Stomach (tissue), 4 donors: ENCODE results near the gene GMEB2.

Source experiments
- POLR2AphosphoS5 ChIP-seq, 3 donors: sonication (generic); formaldehyde crosslinking; IDR thresholded peaks; one replicate each; pipeline ENCODE4 v1.6.1; 2016; ENCODE audit warnings: antibody characterized with exemption in 3 of 3
- TF ChIP-seq, protein P1 (sequence below), 7 experiments: fragments of 450-650 bp in 4 of 7; fragments of 200-600 bp in 3 of 7; sonication (generic) in 3 of 7; IDR thresholded peaks; one replicate each; pipeline ENCODE4 v1.5.1; 2016 to 2019; ENCODE audit warnings: antibody characterized with exemption in 7 of 7, control low read depth in 2 of 7, mild to moderate bottlenecking in 1 of 7

DNA sequence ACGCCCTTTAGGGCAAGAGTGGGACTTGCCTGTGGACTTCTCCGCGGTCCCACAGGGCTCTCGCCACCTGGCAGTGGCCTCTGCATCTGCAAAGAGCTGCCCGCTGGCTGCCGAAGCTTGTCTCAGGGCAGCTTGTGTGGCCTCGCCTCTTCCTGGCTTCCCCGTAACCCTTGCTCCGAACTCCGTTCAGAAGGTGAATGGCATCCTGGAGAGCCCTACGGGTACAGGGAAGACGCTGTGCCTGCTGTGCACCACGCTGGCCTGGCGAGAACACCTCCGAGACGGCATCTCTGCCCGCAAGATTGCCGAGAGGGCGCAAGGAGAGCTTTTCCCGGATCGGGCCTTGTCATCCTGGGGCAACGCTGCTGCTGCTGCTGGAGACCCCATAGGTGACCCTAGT is 34.2 kb upstream of the GMEB2 start:
- TF ChIP-seq, protein P1, sequence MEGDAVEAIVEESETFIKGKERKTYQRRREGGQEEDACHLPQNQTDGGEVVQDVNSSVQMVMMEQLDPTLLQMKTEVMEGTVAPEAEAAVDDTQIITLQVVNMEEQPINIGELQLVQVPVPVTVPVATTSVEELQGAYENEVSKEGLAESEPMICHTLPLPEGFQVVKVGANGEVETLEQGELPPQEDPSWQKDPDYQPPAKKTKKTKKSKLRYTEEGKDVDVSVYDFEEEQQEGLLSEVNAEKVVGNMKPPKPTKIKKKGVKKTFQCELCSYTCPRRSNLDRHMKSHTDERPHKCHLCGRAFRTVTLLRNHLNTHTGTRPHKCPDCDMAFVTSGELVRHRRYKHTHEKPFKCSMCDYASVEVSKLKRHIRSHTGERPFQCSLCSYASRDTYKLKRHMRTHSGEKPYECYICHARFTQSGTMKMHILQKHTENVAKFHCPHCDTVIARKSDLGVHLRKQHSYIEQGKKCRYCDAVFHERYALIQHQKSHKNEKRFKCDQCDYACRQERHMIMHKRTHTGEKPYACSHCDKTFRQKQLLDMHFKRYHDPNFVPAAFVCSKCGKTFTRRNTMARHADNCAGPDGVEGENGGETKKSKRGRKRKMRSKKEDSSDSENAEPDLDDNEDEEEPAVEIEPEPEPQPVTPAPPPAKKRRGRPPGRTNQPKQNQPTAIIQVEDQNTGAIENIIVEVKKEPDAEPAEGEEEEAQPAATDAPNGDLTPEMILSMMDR (IDR thresholded peaks at IDR 0.05), result no peak
- no peak for TF ChIP-seq POLR2AphosphoS5 (IDR thresholded peaks at IDR 0.05)
